K562 (cell line): ENCODE data around the gene FGF14. TPM values are rescaled to one million over a fixed set of nuclear protein-coding genes. Genes with fewer than 3 reads are reported as not detected.

ENCODE experiments used
- ATAC-seq: fragments of 200-7000 bp; cut with Tn5 transposase; 3 replicates; pipeline ENCODE4 v1.9.1; 2020; ENCODE audit warnings: moderate library complexity
- BruUV-seq: library from RNA; stranded (reverse); fragments of 400-500 nt; replicated peaks from 2 replicates; lab custom pipeline; 2021; lab: Mats Ljungman, UMichigan
- CTCF ChIA-PET: fragments of 300-600 bp; formaldehyde crosslinking; extraction: SDS; loops from one replicate; lab custom pipeline; 2021; ENCODE audit warnings: low intra/inter-chr PET ratio; lab: Yijun Ruan, JAX
- POLR2A ChIA-PET: fragments of 300-600, 350-650 bp; sonication (Branson Sonifier 250); formaldehyde crosslinking; extraction: SDS; loops from one replicate; lab custom pipeline; 2021; ENCODE audit warnings: antibody characterized with exemption, inconsistent platforms; lab: Yijun Ruan, JAX
- DNase-seq, 4 experiments: peaks; one replicate each; pipeline versions ENCODE4 v3.0.0 to v3.0.0-alpha.2; 2011 to 2018; ENCODE audit warnings: low spot score in 3 of 4, mixed read lengths in 3 of 4; ENCODE audit errors: extremely low read depth in 1 of 4
- FAIRE-seq: peaks from 2 replicates; lab custom pipeline; 2011; peaks lifted over from hg19 to GRCh38; lab: Jason Lieb, UNC
- H2AFZ ChIP-seq: 2 replicates; pipeline ENCODE4 v1.6.0; 2011; ENCODE audit warnings: low read depth, low read length, control low read depth, inconsistent platforms
- H3K27ac ChIP-seq: fragments of 200-600 bp; 3 replicates; pipeline ENCODE4 v1.8.0; 2011; ENCODE audit warnings: low read depth, mild to moderate bottlenecking, control low read depth, inconsistent platforms, low read length, moderate library complexity, mixed read lengths; ENCODE audit errors: extremely low read depth
- H3K27me3 ChIP-seq, 2 experiments: fragments of 300-600 bp in 1 of 2; 2 replicates in 1 of 2; 3 replicates in 1 of 2; pipeline versions ENCODE4 v1.6.0 to v1.8.0; 2011; ENCODE audit warnings: inconsistent platforms in 2 of 2, low read length in 2 of 2, mild to moderate bottlenecking in 1 of 2, mixed read lengths in 1 of 2, moderate library complexity in 1 of 2; ENCODE audit not compliant: control insufficient read depth in 2 of 2, insufficient read depth in 2 of 2
- H3K36me3 ChIP-seq: fragments of 300-600 bp; 3 replicates; pipeline ENCODE4 v1.8.0; 2011; ENCODE audit warnings: mild to moderate bottlenecking, low read length, inconsistent platforms; ENCODE audit not compliant: control insufficient read depth, insufficient read depth
- H3K4me1 ChIP-seq, 2 experiments: fragments of 200-600 bp in 1 of 2; replicated peaks in 1 of 2; 2 replicates in 1 of 2; 3 replicates in 1 of 2; pipeline versions ENCODE4 v1.5.1 to v1.8.0; 2011; ENCODE audit warnings: inconsistent platforms in 2 of 2, low read length in 2 of 2, mild to moderate bottlenecking in 1 of 2, mixed read lengths in 1 of 2, moderate library complexity in 1 of 2; ENCODE audit not compliant: control insufficient read depth in 2 of 2, insufficient read depth in 2 of 2
- H3K4me2 ChIP-seq: 2 replicates; pipeline ENCODE4 v1.6.1; 2011; ENCODE audit warnings: low read length, control low read depth, inconsistent platforms, mixed read lengths; ENCODE audit not compliant: insufficient read depth
- H3K4me3 ChIP-seq: fragments of 200-600 bp; sonication (generic), shearing (Covaris generic); 2 replicates; pipeline ENCODE4 v1.5.1; 2016; ENCODE audit warnings: control low read depth, inconsistent platforms
- H3K79me2 ChIP-seq: fragments of 200-600 bp; 3 replicates; pipeline ENCODE4 v1.8.0; 2011; ENCODE audit warnings: low read length, inconsistent platforms; ENCODE audit not compliant: control insufficient read depth, insufficient read depth
- H3K9ac ChIP-seq, 2 experiments: 2 replicates each; pipeline versions ENCODE4 v1.6.0 to v1.6.1; 2011; ENCODE audit warnings: low read depth in 2 of 2, low read length in 2 of 2, control low read depth in 1 of 2, inconsistent platforms in 1 of 2, mild to moderate bottlenecking in 1 of 2, mixed read lengths in 1 of 2; ENCODE audit not compliant: insufficient read depth in 1 of 2
- H3K9me1 ChIP-seq: one replicate; pipeline ENCODE4 v1.6.0; 2011; ENCODE audit warnings: inconsistent platforms, mild to moderate bottlenecking, low read length, moderate library complexity; ENCODE audit not compliant: control insufficient read depth, insufficient read depth
- H3K9me3 ChIP-seq: replicated peaks from 2 replicates; pipeline ENCODE4 v1.5.1; 2011; ENCODE audit warnings: low read depth, low read length, inconsistent platforms; ENCODE audit not compliant: control insufficient read depth, insufficient read depth
- H4K20me1 ChIP-seq: replicated peaks from 2 replicates; pipeline ENCODE4 v1.6.1; 2011; ENCODE audit warnings: low read length, inconsistent platforms, mixed read lengths; ENCODE audit not compliant: control insufficient read depth, insufficient read depth
- BCL6 ChIP-seq: fragments of 250-450 bp; sonication (Bioruptor Pico); IDR thresholded peaks from 2 replicates; pipeline ENCODE4 v1.4.0; 2020
- BMI1 ChIP-seq: fragments of 150-350 bp; IDR thresholded peaks from 2 replicates; pipeline ENCODE4 v1.6.1; 2014; ENCODE audit warnings: low read length
- BRD4 ChIP-seq: fragments of 200-600 bp; sonication (generic); IDR thresholded peaks from 2 replicates; pipeline ENCODE4 v1.6.1; 2017; ENCODE audit warnings: inconsistent platforms
- BRF1 ChIP-seq: IDR thresholded peaks from 3 replicates; pipeline ENCODE4 v1.6.1; 2011; ENCODE audit warnings: borderline replicate concordance, mild to moderate bottlenecking; ENCODE audit not compliant: insufficient read length; ENCODE audit errors: extremely low read depth
- COPS2 ChIP-seq: fragments of 450-650 bp; conservative IDR thresholded peaks from 2 replicates; pipeline ENCODE4 v1.6.1; 2016; ENCODE audit warnings: mild to moderate bottlenecking, moderate library complexity
- FOSL1 ChIP-seq: fragments of 200-800 bp; sonication (Bioruptor generic); conservative IDR thresholded peaks from 2 replicates; pipeline ENCODE4 v1.6.1; 2016; ENCODE audit warnings: missing genetic modification characterization, missing compliant biosample characterization
- GTF2A2 ChIP-seq: IDR thresholded peaks from 2 replicates; pipeline ENCODE4 v1.6.1; 2016; ENCODE audit warnings: mild to moderate bottlenecking, missing genetic modification characterization, missing compliant biosample characterization
- GTF2F1 ChIP-seq: IDR thresholded peaks from 2 replicates; pipeline ENCODE4 v1.6.1; 2011; ENCODE audit warnings: low read depth, low read length, improper control_type of control experiment
- MAFF ChIP-seq: IDR thresholded peaks from 2 replicates; pipeline ENCODE4 v1.6.1; 2012; ENCODE audit warnings: low read length, improper control_type of control experiment
- MAFK ChIP-seq: IDR thresholded peaks from 2 replicates; pipeline ENCODE4 v1.6.1; 2011; ENCODE audit warnings: low read length, improper control_type of control experiment
- NRF1 ChIP-seq, 2 experiments: fragments of 450-650 bp; IDR thresholded peaks in 1 of 2; conservative IDR thresholded peaks in 1 of 2; 2 replicates each; pipeline ENCODE4 v1.6.1; 2014; ENCODE audit warnings: mild to moderate bottlenecking in 2 of 2
- SAP30 ChIP-seq: fragments of 200-600 bp; sonication (generic); IDR thresholded peaks from 2 replicates; pipeline ENCODE4 v1.6.1; 2012; ENCODE audit warnings: borderline replicate concordance, low read depth, mild to moderate bottlenecking, moderate library complexity, low read length, control low read depth, inconsistent platforms; ENCODE audit not compliant: insufficient read depth, poor library complexity, severe bottlenecking
- TBL1XR1 ChIP-seq, 2 experiments: IDR thresholded peaks; 2 replicates each; pipeline ENCODE4 v1.6.1; 2012; ENCODE audit warnings: improper control_type of control experiment in 2 of 2, low read length in 2 of 2, mild to moderate bottlenecking in 1 of 2
- ZNF133 ChIP-seq: fragments of 250-450 bp; sonication (Bioruptor Pico); IDR thresholded peaks from 2 replicates; pipeline ENCODE4 v1.4.0; 2020; ENCODE audit warnings: mild to moderate bottlenecking
- ZNF140 ChIP-seq: fragments of 250-450 bp; sonication (Bioruptor Pico); IDR thresholded peaks from 2 replicates; pipeline ENCODE4 v1.8.0; 2021; ENCODE audit warnings: moderate library complexity, mild to moderate bottlenecking, inconsistent platforms
- ZNF24 ChIP-seq: fragments of 450-650 bp; IDR thresholded peaks from 2 replicates; pipeline ENCODE4 v1.6.1; 2016
- ZNF263 ChIP-seq: sonication (generic); formaldehyde crosslinking; IDR thresholded peaks from 2 replicates; pipeline ENCODE4 v1.8.0; 2022; ENCODE audit warnings: mild to moderate bottlenecking, missing genetic modification reagents, borderline replicate concordance
- ZNF316 ChIP-seq: fragments of 450-650 bp; IDR thresholded peaks from 2 replicates; pipeline ENCODE4 v1.6.1; 2016
- WGBS: fragments of 100-300 bp; shearing (Covaris generic); methylation state at CpG from one replicate; pipeline ENCODE4 v1.1.6; 2016; ENCODE audit warnings: low coverage, mixed read lengths; ENCODE audit not compliant: insufficient coverage; ENCODE audit errors: missing lambda C conversion rate; 5-methylcytosine and 5-hydroxymethylcytosine counted together
- in situ Hi-C: fragments of 300-500 bp; cut with MboI; formaldehyde crosslinking; loops from 4 replicates; pipeline ENCODE4 v1.15.0; 2018; ENCODE audit warnings: inconsistent platforms, mixed read lengths
- intact Hi-C: fragments of 100-400 bp; cut with micrococcal nuclease; formaldehyde crosslinking; loops from 2 replicates; pipeline ENCODE4 v1.14.2; 2022
- polyA plus RNA-seq, 8 experiments: library from polyadenylated mRNA; depleted of rRNA in 4 of 8; stranded (reverse) in 5 of 8; unstranded in 3 of 8; fragments of >200 nt; fragmentation: Nextera tagmentation in 2 of 8; fragmentation: Illumina TruSeq in 1 of 8; extraction: Ambion mirVana in 2 of 8; extraction: Trizol in 1 of 8; gene quantifications; 2 replicates each; pipeline versions ENCODE4 v1.2.1 to v1.2.3, GENCODE V29; 2011 to 2014; ENCODE audit warnings: inconsistent platforms in 1 of 8, missing spikeins in 1 of 8
- total RNA-seq, 7 experiments: library from RNA; depleted of rRNA in 6 of 7; stranded (reverse); fragments of >200 nt in 6 of 7; fragmentation: Illumina TruSeq in 2 of 7; extraction: Trizol in 2 of 7; gene quantifications; 2 replicates each; pipeline versions ENCODE4 v1.2.1 to v1.2.3, GENCODE V29; 2011 to 2021; ENCODE audit warnings: low replicate concordance in 1 of 7
- TF ChIP-seq, protein P1 (sequence below): sonication (generic); formaldehyde crosslinking; IDR thresholded peaks from 2 replicates; pipeline ENCODE4 v1.8.1; 2023; ENCODE audit warnings: mild to moderate bottlenecking, missing genetic modification reagents, moderate library complexity
- TF ChIP-seq, protein P2 (sequence below), 2 experiments: fragments of 450-650 bp in 1 of 2; sonication (generic) in 1 of 2; formaldehyde crosslinking in 1 of 2; IDR thresholded peaks in 1 of 2; conservative IDR thresholded peaks in 1 of 2; 2 replicates each; pipeline versions ENCODE4 v1.6.1 to v1.8.1; 2016 to 2023; ENCODE audit warnings: mild to moderate bottlenecking in 2 of 2, moderate library complexity in 2 of 2, inconsistent platforms in 1 of 2, missing genetic modification reagents in 1 of 2
- TF ChIP-seq, protein P3 (sequence below): fragments of 250-450 bp; sonication (Bioruptor Pico); IDR thresholded peaks from 2 replicates; pipeline ENCODE4 v1.8.0; 2021; ENCODE audit warnings: moderate library complexity, mild to moderate bottlenecking, inconsistent platforms

The FGF14 gene
- total and polyA plus RNA-seq, 9 of the 15 experiments (the other 6 are each of a cell fraction or from before 2014, with no cell fraction given), result not detected

DNA sequence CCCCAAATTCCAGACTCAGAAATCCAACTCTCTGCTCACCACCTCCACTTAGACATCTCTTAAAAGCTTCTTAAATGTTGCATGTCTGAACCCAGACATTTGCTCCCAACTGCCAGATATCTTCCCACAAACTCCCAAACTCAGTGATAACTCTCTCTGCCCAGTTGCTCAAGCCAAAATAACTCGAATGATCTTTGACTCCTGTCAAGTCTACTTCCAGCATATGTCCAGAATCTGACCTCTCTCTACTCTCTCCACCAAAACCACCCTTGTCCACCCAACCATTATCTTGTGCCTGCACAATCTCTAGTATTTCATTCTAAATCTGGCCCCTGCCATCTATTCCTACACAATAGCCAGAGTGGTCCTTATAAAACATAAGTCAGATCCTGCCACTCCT is 99.3 kb downstream of the FGF14 start (continued):
- TF ChIP-seq NRF1 (conservative IDR thresholded peaks at IDR 0.05 in 1 of 2, IDR thresholded peaks at IDR 0.05 in 1 of 2), result no peak
- TF ChIP-seq MAFK, result no peak
- TF ChIP-seq, protein P1, sequence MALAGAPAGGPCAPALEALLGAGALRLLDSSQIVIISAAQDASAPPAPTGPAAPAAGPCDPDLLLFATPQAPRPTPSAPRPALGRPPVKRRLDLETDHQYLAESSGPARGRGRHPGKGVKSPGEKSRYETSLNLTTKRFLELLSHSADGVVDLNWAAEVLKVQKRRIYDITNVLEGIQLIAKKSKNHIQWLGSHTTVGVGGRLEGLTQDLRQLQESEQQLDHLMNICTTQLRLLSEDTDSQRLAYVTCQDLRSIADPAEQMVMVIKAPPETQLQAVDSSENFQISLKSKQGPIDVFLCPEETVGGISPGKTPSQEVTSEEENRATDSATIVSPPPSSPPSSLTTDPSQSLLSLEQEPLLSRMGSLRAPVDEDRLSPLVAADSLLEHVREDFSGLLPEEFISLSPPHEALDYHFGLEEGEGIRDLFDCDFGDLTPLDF, result no peak
- TF ChIP-seq, all 486 proteins: peak for 0

DNA sequence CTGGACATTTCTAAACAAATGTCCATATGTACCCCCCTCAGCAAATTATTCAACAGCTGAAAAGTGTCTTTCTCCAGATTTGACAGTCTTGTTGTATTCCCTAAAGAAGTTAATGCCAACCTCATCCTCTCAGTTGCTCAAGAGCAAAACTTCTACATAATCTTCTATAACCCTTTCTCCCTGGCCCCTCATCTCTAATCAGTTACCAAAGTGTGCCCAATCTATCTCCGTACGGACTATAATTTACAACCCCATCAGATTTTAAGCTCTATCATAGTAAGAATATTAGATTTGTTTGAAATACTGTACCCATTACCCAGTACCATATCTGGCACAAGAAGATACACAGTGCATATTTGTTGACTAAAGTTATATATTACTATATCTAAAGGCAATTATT is 101.5 kb downstream of the FGF14 start:
- FAIRE-seq, result no peak
- intact Hi-C loops, result no loop called here
- no peaks in the 10 kb centered on the region for H3K27me3 ChIP-seq
- no peaks in the 10 kb centered on the region for H3K4me1 ChIP-seq
- H3K79me2 ChIP-seq, result no peaks in the 10 kb centered on the region
- in situ Hi-C loops, result no loop called here
- H3K9me3 ChIP-seq, result no peaks in the 10 kb centered on the region
- CTCF ChIA-PET, result no interaction called here
- no peak overlapping the region for H3K4me3 ChIP-seq
- no peak for DNase-seq
- no peak overlapping the region for H2AFZ ChIP-seq
- no peak overlapping the region for H3K4me2 ChIP-seq
- H3K9ac ChIP-seq, result no peak overlapping the region
- ATAC-seq, result no peak
- no peaks in the 10 kb centered on the region for H3K36me3 ChIP-seq
- no peak overlapping the region for H3K27ac ChIP-seq
- no TSS peak for BruUV-seq
- POLR2A ChIA-PET, result no interaction called here
- no peaks in the 10 kb centered on the region for H3K9me1 ChIP-seq
- TF ChIP-seq ZNF24 (no peak), COPS2 (no peak), BRF1 (no peak), ZNF140 (CRISPR knock-in tag) (no peak), BMI1 (no peak), MAFF (no peak), FOSL1 (tag) (no peak), ZNF263 (CRISPR knock-in tag) (no peak), ZNF133 (no peak), GTF2F1 (no peak), ZNF316 (no peak), GTF2A2 (tag) (no peak), TBL1XR1 (IDR thresholded peaks at IDR 0.05; ENCODE audit: low read length in 2 of 2) (no peak), BRD4 (no peak), BCL6 (no peak), SAP30 (no peak)
- TF ChIP-seq, protein P2, sequence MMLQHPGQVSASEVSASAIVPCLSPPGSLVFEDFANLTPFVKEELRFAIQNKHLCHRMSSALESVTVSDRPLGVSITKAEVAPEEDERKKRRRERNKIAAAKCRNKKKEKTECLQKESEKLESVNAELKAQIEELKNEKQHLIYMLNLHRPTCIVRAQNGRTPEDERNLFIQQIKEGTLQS (IDR thresholded peaks at IDR 0.05), result no peak
- TF ChIP-seq, protein P2 (CRISPR knock-in tag; conservative IDR thresholded peaks at IDR 0.05), result no peak
- TF ChIP-seq, protein P3, sequence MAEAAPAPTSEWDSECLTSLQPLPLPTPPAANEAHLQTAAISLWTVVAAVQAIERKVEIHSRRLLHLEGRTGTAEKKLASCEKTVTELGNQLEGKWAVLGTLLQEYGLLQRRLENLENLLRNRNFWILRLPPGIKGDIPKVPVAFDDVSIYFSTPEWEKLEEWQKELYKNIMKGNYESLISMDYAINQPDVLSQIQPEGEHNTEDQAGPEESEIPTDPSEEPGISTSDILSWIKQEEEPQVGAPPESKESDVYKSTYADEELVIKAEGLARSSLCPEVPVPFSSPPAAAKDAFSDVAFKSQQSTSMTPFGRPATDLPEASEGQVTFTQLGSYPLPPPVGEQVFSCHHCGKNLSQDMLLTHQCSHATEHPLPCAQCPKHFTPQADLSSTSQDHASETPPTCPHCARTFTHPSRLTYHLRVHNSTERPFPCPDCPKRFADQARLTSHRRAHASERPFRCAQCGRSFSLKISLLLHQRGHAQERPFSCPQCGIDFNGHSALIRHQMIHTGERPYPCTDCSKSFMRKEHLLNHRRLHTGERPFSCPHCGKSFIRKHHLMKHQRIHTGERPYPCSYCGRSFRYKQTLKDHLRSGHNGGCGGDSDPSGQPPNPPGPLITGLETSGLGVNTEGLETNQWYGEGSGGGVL (CRISPR knock-in tag), result no peak
- WGBS, result 6% methylated on average over 2 of the region's 2 CpGs
- no peaks in the 10 kb centered on the region for H4K20me1 ChIP-seq
